ENCODE results near the gene CST9.

DNA sequence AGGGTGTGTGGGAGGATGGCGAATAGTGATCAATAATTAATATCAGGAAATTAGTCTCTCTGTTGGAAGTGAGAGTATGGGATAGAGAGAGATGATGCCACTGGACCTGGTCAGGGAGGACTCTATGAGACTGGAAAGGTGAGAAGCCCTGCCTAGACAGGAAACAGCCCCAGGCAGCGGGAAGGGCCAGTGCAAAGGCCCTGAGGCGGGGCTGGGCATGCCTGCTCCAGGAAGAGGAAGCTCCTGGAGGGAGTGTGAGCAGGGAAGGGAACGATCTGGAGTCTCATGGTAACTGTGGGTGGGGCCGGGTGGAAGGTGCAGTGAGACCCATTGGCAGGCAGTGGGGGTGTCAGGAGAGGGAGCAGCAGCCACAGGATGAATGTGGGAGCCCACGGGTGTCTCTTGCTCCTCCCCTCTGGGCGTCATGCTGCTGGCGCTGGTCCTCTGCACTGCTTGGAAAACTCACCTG is 33.8 kb upstream of the CST9 start:
- TF ChIP-seq RAD21 (IDR thresholded peaks at IDR 0.05; ENCODE audit: low read depth) (no peak), YY1 (IDR thresholded peaks at IDR 0.05; ENCODE audit: extremely low read depth, insufficient replicate concordance, low read depth, low read length) (no peak), POLR2AphosphoS5 (IDR thresholded peaks at IDR 0.05; ENCODE audit: low read depth, low read length) (no peak), ZBTB33 (IDR thresholded peaks at IDR 0.05; ENCODE audit: extremely low read depth, insufficient replicate concordance, low read length) (no peak), POLR2A (IDR thresholded peaks at IDR 0.05; ENCODE audit: borderline replicate concordance, extremely low read depth, insufficient read depth, insufficient read length) (no peak), MAX (IDR thresholded peaks at IDR 0.05) (no peak), EGR1 (IDR thresholded peaks at IDR 0.05; ENCODE audit: low read depth) (no peak)
- TF ChIP-seq, protein P1, sequence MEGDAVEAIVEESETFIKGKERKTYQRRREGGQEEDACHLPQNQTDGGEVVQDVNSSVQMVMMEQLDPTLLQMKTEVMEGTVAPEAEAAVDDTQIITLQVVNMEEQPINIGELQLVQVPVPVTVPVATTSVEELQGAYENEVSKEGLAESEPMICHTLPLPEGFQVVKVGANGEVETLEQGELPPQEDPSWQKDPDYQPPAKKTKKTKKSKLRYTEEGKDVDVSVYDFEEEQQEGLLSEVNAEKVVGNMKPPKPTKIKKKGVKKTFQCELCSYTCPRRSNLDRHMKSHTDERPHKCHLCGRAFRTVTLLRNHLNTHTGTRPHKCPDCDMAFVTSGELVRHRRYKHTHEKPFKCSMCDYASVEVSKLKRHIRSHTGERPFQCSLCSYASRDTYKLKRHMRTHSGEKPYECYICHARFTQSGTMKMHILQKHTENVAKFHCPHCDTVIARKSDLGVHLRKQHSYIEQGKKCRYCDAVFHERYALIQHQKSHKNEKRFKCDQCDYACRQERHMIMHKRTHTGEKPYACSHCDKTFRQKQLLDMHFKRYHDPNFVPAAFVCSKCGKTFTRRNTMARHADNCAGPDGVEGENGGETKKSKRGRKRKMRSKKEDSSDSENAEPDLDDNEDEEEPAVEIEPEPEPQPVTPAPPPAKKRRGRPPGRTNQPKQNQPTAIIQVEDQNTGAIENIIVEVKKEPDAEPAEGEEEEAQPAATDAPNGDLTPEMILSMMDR (IDR thresholded peaks at IDR 0.05 in 2 of 3, conservative IDR thresholded peaks at IDR 0.05 in 1 of 3; ENCODE audit: borderline replicate concordance in 1 of 3, insufficient read depth in 1 of 3, low read depth in 2 of 3, low read length in 2 of 3) = no peak

All from HCT116 (cell line).